GM18873 (cell line): ENCODE measurements around the gene MARK1.

Experiments
- ATAC-seq: cut with Tn5 transposase; IDR thresholded peaks from one replicate; pipeline ENCODE4 v1.9.1; 2021; ENCODE audit warnings: mild to moderate bottlenecking, moderate library complexity, moderate number of reproducible peaks; ENCODE audit not compliant: unreplicated experiment, low FRiP score

Gene MARK1

GRCh38 chr1:220708936-220709801 is 181.2 kb downstream of the MARK1 start:
- ATAC-seq: no peak

GRCh38 chr1:220710333-220710732 is 182.4 kb downstream of the MARK1 start:
- ATAC-seq: no peak

GRCh38 chr1:220711056-220711809 is 183.3 kb downstream of the MARK1 start:
- ATAC-seq: peak; percentile 78
